GM19438 (cell line): ENCODE measurements around the gene PCBD2.
"Not testable (repeated sequence)": the region's sequence is repeated elsewhere in the genome, so short reads cannot be mapped to it uniquely, and the experiment has no call there.

ENCODE experiments used
- ATAC-seq: cut with Tn5 transposase; IDR thresholded peaks from one replicate; pipeline ENCODE4 v1.9.1; 2021; ENCODE audit warnings: low read depth; ENCODE audit not compliant: unreplicated experiment

PCBD2 gene

GRCh38 chr5:134905246-134905996 lies 490 bp downstream of the PCBD2 start:
- peak; percentile 27 for ATAC-seq

DNA sequence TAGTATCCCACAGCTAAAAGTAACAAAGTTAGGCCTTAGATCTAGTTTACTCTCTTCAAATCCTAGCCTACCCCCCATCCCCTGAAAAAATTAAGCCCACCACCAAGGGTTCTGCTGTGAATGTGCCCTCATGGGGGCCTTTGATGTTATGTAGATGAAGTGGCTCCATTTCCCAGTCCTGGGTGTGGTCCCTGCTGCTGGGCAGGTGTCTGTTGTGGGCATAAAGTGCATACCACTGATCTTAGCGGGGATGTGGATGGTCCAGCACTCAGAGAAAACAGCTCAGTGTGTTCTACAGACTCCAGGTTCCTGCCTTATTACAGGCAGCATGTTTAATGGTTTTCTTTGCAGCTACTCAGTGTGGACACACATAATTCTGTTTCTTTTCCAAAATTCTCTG lies 1.9 kb downstream of the PCBD2 start:
- ATAC-seq, result no peak

GRCh38 chr5:134910752-134911151 lies 5.8 kb downstream of the PCBD2 start:
- ATAC-seq, result not testable (repeated sequence)

- ATAC-seq, result no peak
These were observed 6.6 kb downstream of the PCBD2 start for GRCh38 chr5:134911285-134912206.

GRCh38 chr5:134913254-134913653 lies 8.3 kb downstream of the PCBD2 start:
- no peak for ATAC-seq

GRCh38 chr5:134913795-134914194 lies 8.9 kb downstream of the PCBD2 start:
- ATAC-seq, result no peak

DNA sequence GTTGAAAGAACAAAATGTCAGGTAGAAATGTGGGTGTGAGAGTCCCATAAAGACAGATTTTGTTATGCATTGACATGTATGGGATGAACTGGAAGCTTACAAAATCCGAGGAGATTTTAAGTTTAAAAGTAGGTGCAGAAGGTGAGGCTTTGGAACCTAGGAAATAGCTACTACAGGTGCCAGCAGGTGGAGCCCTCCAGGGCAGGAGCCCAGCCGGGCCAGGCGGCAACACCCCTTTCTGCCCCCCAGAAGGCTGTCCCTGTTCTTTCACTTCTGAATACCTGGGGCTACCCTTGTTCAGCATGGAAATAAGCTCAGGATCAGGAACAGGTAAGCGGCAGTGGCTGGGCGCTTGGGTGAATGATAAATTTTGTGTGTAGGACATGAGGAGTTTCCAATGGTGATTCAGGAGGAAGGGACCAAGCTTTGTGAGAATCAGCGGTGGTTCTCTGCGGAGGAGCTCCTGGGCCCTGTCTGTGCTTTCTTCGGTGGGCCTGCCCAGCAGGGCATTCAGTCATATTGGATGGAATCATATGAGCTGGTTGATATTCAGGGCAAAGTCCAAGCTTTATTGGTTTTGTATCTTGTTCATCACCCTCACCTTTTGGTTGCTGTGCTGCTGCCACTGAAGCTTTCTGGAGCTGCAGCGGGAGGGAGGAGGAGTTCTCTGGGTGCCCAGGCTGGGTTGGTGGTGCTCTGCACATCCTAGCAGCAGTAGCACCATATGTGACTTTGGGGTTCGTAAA lies 12.3 kb downstream of the PCBD2 start:
- ATAC-seq, result no peak

DNA sequence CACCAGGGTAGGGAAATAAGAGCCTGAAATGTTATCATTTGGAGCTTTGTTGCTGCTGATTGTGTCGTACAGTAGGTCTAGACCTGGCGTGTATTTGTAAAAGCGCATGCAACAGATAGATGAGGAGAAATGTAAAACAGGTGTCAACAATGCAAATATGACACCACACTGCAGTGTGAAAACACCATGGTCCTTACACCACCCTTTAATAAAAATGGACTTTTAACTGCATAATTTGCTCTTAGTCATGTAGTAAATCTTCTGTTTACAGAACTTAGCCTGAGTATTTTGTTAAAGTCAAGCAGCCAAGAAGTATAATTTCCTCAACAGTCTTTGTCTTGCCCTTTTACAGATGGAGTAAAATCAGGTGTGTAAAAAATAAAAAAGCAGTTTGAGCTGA lies 13.9 kb downstream of the PCBD2 start:
- no peak for ATAC-seq

GRCh38 chr5:134920848-134921575 lies 16.1 kb downstream of the PCBD2 start:
- no peak for ATAC-seq

DNA sequence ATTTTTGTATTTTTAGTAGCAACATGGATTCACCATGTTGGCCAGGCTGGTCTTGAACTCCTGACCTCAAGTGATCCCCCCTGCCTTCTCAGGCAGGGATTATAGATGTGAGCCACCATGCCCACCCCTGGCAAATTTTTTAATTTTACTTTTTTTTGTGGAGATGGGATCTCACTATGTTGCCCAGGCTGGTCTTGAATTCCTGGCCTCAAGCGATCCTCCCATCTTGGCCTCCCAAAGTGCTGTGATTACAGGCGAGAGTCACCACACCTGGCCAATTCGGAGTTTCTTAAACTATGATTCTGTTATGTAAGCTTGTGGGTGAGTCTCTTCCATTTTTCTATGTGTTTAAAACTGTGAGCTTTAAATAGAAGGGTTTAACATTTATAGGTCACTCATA lies 27.6 kb downstream of the PCBD2 start:
- ATAC-seq, result no peak

DNA sequence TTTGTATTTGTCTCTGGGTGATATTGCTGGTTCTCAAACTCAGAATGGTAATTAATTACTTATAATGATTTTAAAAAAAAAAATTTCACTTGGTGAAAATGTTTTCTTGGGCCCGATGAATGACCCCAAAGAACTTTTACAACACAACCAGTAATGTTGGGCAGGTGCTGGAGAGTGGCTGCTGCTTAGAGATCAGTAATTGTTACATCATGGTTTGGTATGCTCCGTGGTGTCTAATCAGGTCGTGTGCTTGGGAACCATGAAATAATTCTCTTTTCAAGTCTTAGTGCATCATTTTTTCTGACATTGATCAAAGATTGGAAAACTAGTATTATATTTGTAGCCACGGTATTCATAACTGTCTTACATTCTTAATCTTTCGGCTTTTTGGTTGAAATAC lies 29.3 kb downstream of the PCBD2 start:
- ATAC-seq, result no peak

GRCh38 chr5:134935711-134936602 lies 31.0 kb downstream of the PCBD2 start:
- ATAC-seq, result no peak

- no peak for ATAC-seq
These were observed 32.6 kb downstream of the PCBD2 start for GRCh38 chr5:134937526-134937925.

DNA sequence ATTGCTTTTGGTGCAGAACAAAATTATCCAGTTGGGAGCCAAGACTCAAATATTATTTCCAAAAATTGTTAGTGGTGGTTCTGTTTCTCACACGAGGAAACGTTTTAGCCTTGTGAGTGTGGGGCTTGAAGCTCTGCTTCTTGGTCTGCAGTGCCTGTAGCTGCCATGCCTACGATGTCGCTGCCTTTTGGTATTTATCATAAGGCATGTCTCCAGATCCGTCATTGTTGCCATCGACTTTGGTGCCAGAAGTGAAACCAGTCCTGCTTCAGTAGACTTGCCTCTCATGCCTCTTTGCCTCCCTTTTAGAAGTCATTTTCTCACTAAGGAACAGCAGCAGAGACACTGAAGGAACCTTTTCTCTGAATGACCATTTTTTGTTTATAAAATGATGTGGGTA lies 33.1 kb downstream of the PCBD2 start:
- ATAC-seq, result no peak

DNA sequence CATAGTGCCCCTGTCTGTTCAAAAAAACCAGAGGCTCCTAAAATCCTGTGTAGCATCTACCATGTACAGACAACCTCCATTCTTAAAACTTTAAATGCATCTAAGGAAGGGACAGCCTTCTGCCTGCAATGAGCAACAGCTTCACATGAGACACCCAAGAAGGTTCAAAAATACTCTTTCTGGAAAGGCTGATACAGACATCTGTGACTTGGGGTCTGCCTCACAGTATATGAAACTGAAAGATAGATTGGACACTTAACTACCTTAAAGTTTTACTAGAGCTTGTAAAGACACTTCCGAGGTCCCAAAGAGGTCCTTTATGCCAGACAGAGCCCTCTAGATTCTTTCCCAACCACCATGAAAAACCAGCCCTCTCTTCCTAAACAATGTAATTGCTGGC lies 34.6 kb downstream of the PCBD2 start:
- no peak for ATAC-seq

- ATAC-seq, result no peak
These were observed 38.6 kb downstream of the PCBD2 start for GRCh38 chr5:134943547-134943946.

GRCh38 chr5:134944630-134945029 lies 39.7 kb downstream of the PCBD2 start:
- ATAC-seq, result no peak

GRCh38 chr5:134945041-134945440 lies 40.1 kb downstream of the PCBD2 start:
- ATAC-seq, result no peak

DNA sequence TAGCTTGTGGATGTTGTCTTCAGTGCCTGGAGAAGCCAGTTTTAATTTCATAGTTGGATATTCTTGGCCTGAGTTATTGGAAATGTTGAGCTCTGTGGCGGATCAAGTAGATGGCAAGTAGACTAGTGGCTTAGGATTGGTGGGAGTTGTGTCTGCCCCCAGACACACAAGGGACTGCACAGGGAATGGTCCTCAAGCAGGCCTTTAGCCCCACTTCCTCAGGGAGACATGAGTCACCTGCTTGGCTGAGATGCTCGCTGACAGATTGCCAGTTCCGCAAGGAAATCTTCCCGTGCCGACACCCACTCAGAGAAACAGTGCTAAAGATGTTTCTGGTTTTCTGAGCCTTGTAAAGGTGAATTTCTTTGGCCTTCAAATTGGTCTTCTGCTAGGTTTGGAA lies 44.0 kb downstream of the PCBD2 start:
- no peak for ATAC-seq
